Uterus (tissue), 4 donors: ENCODE data around the gene GALT. TPM values are rescaled to one million over a fixed set of nuclear protein-coding genes. Genes with fewer than 3 reads are reported as not detected.

ENCODE experiments used
- DNase-seq, 2 donors: peaks; one replicate each; pipeline ENCODE4 v3.0.0-alpha.2; 2019 to 2020
- H3K27ac ChIP-seq, 2 donors: fragments of 200-600 bp; sonication (generic); 1 replicate in 1 of 2; 2 replicates in 1 of 2; pipeline ENCODE4 v1.5.1; 2016 to 2018
- H3K27me3 ChIP-seq, 2 donors: fragments of 200-600 bp; sonication (generic); one replicate each; pipeline ENCODE4 v1.5.1; 2018 to 2019; ENCODE audit warnings: control low read depth in 1 of 2
- H3K36me3 ChIP-seq, 2 donors: fragments of 200-600 bp; sonication (generic); one replicate each; pipeline ENCODE4 v1.5.1; 2019; ENCODE audit warnings: control low read depth in 1 of 2
- H3K4me1 ChIP-seq, 2 donors: fragments of 200-600 bp; sonication (generic); one replicate each; pipeline ENCODE4 v1.5.1; 2018 to 2019; ENCODE audit warnings: control low read depth in 1 of 2
- H3K4me3 ChIP-seq, 2 donors: fragments of 200-600 bp; sonication (generic); 1 replicate in 1 of 2; 2 replicates in 1 of 2; pipeline ENCODE4 v1.5.1; 2018 to 2019; ENCODE audit warnings: mild to moderate bottlenecking in 1 of 2
- H3K9me3 ChIP-seq, 2 donors: fragments of 200-600 bp; sonication (generic); one replicate each; pipeline ENCODE4 v1.5.1; 2019; ENCODE audit warnings: control low read depth in 1 of 2
- POLR2A ChIP-seq, 2 donors: fragments of 450-650 bp; IDR thresholded peaks; one replicate each; pipeline ENCODE4 v1.6.1; 2016; ENCODE audit warnings: antibody characterized with exemption in 2 of 2, mild to moderate bottlenecking in 1 of 2, moderate library complexity in 1 of 2
- intact Hi-C: fragments of 100-400 bp; cut with DNase I; formaldehyde crosslinking; loops from one replicate; pipeline ENCODE4 v1.15.1; 2023; ENCODE audit warnings: low total_unique reads
- total RNA-seq, 4 donors: library from RNA; depleted of rRNA in 3 of 4; stranded (reverse); fragments of >200 nt in 3 of 4; gene quantifications; one replicate each; pipeline versions ENCODE4 v1.1.0 to v1.2.4, GENCODE V29; 2014 to 2023
- TF ChIP-seq, protein P1 (sequence below), 4 experiments: fragments of 200-600 bp in 2 of 4; fragments of 450-650 bp in 2 of 4; sonication (generic) in 2 of 4; IDR thresholded peaks; one replicate each; pipeline ENCODE4 v1.5.1; 2016 to 2019; ENCODE audit warnings: antibody characterized with exemption in 4 of 4, mild to moderate bottlenecking in 2 of 4, moderate library complexity in 1 of 4
- donor health status: DM: yes; HTN: yes; CAD: no.

GALT gene
- total RNA-seq, 4 donors from 2014 or later: 4.4 to 82.9 (median 50.7) TPM

DNA sequence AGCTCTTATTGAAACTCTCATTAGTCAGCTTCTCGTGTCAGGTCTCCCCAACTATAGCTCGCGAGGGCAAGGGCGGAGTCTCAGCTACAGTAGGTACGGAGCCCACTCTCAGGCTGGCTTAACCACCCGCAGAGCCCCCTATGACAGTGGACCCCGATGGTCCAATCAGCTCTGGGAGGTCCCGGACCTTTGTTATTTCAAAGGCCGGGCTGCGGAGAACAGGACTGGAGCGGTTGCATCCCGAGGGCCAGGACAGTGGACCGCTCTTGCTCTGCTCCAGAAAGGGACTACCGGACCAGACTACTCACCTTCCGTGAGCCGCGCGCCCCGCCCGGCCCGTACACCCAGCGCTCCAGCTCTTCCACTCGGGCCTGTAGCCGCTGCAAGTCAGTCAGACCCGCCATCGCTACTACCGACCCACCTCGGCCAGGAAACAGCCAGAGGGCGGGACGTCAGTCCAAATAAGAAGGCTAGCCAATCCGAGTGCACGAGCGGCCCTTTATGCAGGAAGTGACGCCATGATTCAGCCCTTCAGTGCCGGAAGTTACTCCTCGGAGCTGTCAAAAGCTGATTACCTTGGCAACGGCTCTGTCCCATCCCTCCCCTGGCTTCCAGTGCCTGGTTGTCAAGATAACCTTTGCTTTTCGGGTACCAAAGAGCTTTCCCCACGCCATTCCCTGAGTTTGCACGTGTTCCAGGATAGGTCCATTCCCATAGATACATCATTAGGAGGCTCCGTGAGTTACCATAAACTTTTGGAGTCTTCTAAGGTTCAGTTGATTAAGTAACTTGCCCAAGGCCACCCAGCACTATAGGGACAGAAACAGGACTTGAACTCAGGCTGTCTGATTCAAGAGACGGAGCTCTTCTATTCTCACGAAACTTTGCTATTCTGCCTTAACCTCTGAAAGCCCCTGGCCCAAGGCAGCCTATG is 26.1 kb upstream of the GALT start, which contains the start of gene DCTN3:
TSS of gene DCTN3 (minus strand) at position 435 of the 934 bp plus-strand sequence. CDS start at position 404, 31 bp downstream.
- H3K27ac ChIP-seq: peak within 1 kb of the TSS; percentile 44 to 54
- peak; percentile 90 to 96 for DNase-seq
- no peaks in the 10 kb centered on the region for H3K9me3 ChIP-seq
- no peaks in the 10 kb centered on the region for H3K36me3 ChIP-seq
- peak within 1 kb of the TSS; percentile 73 to 94 for H3K4me3 ChIP-seq
- H3K27me3 ChIP-seq: peaks cover 22 to 32% of the 10 kb centered on the region in 2 donors
- TF ChIP-seq POLR2A (IDR thresholded peaks at IDR 0.05): peak in 1 of 2 donors; percentile 35
- TF ChIP-seq, protein P1, sequence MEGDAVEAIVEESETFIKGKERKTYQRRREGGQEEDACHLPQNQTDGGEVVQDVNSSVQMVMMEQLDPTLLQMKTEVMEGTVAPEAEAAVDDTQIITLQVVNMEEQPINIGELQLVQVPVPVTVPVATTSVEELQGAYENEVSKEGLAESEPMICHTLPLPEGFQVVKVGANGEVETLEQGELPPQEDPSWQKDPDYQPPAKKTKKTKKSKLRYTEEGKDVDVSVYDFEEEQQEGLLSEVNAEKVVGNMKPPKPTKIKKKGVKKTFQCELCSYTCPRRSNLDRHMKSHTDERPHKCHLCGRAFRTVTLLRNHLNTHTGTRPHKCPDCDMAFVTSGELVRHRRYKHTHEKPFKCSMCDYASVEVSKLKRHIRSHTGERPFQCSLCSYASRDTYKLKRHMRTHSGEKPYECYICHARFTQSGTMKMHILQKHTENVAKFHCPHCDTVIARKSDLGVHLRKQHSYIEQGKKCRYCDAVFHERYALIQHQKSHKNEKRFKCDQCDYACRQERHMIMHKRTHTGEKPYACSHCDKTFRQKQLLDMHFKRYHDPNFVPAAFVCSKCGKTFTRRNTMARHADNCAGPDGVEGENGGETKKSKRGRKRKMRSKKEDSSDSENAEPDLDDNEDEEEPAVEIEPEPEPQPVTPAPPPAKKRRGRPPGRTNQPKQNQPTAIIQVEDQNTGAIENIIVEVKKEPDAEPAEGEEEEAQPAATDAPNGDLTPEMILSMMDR (IDR thresholded peaks at IDR 0.05): peak in 1 of 4 experiments; percentile 17
- intact Hi-C loops: no loop called here
- H3K4me1 ChIP-seq: peaks cover 4% of the 10 kb centered on the region in 2 donors

DNA sequence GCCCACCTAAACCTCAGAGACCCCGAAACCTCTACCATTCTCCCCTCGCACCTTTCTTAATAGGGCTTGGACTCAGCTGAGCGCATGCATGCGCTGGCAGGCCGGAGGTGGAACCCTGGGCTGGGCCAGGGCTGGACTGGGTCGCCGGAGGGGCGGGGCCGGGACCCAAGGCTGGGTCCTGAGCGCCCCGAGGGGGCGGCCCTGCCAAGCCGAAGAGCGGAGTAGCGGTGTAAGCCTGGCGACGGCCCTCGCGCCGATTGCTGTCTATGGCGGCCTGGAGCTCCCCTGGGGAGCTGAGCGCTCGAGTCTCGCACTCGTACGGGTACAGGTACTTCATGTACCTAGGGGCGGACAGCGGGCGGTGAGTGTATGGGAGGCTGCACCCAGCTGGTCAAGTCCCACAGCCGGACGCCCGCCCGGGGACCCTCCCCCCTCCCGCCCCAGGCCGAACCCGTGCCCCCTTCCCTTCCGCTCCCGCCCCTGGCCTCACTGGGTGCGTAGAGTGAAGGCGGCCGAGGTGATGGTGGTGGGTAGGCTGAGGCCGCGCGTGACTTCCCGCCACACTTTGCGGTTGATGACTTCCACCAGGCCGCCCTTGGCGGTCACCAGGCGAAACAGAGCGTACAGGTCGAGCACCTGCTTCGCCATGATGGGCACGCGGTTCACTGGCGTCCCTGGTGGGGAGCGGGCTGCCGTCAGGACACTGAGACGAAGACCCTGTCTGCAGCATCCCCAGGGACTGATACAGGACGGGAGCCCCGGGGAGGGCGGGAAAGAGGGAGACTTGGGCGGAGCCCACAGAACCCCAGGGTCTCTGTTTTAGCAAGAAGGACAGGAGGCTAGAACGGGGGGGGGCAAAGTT is 22.9 kb upstream of the GALT start:
- TF ChIP-seq, protein P1 (IDR thresholded peaks at IDR 0.05): no peak
- no peak for TF ChIP-seq POLR2A (IDR thresholded peaks at IDR 0.05)
- Histone ChIP-seq H3K4me1 (peaks cover 4 to 5% of the 10 kb centered on the region in 2 donors), H3K4me3 (no peak overlapping the region), H3K9me3 (no peaks in the 10 kb centered on the region), H3K27ac (no peak overlapping the region), H3K27me3 (peaks cover 46 to 63% of the 10 kb centered on the region in 2 donors), H3K36me3 (no peaks in the 10 kb centered on the region)
- DNase-seq: no peak
- intact Hi-C loops: no loop called here

- Histone ChIP-seq H3K27ac (no peak overlapping the region), H3K27me3 (peaks cover 48 to 69% of the 10 kb centered on the region in 2 donors), H3K4me1 (peaks cover under 1 to 7% of the 10 kb centered on the region in 2 donors), H3K9me3 (no peaks in the 10 kb centered on the region), H3K4me3 (no peak overlapping the region), H3K36me3 (no peaks in the 10 kb centered on the region)
- no peak for TF ChIP-seq POLR2A (IDR thresholded peaks at IDR 0.05)
- TF ChIP-seq, protein P1 (IDR thresholded peaks at IDR 0.05): no peak
- DNase-seq: no peak
- intact Hi-C loops: no loop called here
These were observed 21.8 kb upstream of the GALT start for GRCh38 chr9:34624475-34625185.

- no peak for TF ChIP-seq POLR2A (IDR thresholded peaks at IDR 0.05)
- TF ChIP-seq, protein P1 (IDR thresholded peaks at IDR 0.05): no peak
- no peak overlapping the region for H3K27ac ChIP-seq
- intact Hi-C loops: no loop called here
- no peak for DNase-seq
- H3K4me1 ChIP-seq: peaks cover 0 to 7% of the 10 kb centered on the region in 2 donors
- H3K36me3 ChIP-seq: no peaks in the 10 kb centered on the region
- no peaks in the 10 kb centered on the region for H3K9me3 ChIP-seq
- H3K4me3 ChIP-seq: no peak overlapping the region
- peaks cover 48 to 71% of the 10 kb centered on the region in 2 donors for H3K27me3 ChIP-seq
These were observed 21.3 kb upstream of the GALT start for GRCh38 chr9:34625186-34625486.
